HL-60 (cell line): ENCODE results near the gene ANKS6.

Experiments used
- DNase-seq, 2 experiments: peaks; one replicate each; pipeline ENCODE4 v3.0.0-alpha.2; 2010 to 2020; ENCODE audit warnings: low read depth in 1 of 2, low spot score in 1 of 2
- H3K27ac ChIP-seq: fragments of 250-450 bp; sonication (Bioruptor Pico); replicated peaks from 2 replicates; pipeline ENCODE4 v1.5.1; 2020; ENCODE audit warnings: mild to moderate bottlenecking, moderate library complexity
- H3K27me3 ChIP-seq: fragments of 250-450 bp; sonication (Bioruptor Pico); 2 replicates; pipeline ENCODE4 v1.5.1; 2021; ENCODE audit warnings: mild to moderate bottlenecking, moderate library complexity; ENCODE audit not compliant: insufficient read depth, poor library complexity, severe bottlenecking
- H3K4me3 ChIP-seq: replicated peaks from 2 replicates; pipeline ENCODE4 v1.5.1; 2011; ENCODE audit warnings: mild to moderate bottlenecking, control low read depth, low read length; ENCODE audit not compliant: insufficient read depth
- CTCF ChIP-seq: IDR thresholded peaks from one replicate; pipeline ENCODE4 v1.5.1; 2011; ENCODE audit warnings: low read length, control low read depth, inconsistent platforms; ENCODE audit not compliant: insufficient read depth
- GABPA ChIP-seq: IDR thresholded peaks from 2 replicates; pipeline ENCODE4 v1.6.1; 2012; ENCODE audit warnings: low read depth
- POLR2AphosphoS5 ChIP-seq: IDR thresholded peaks from 2 replicates; pipeline ENCODE4 v1.6.1; 2012; ENCODE audit warnings: low read depth
- REST ChIP-seq: IDR thresholded peaks from 2 replicates; pipeline ENCODE4 v1.6.1; 2012; ENCODE audit warnings: low read depth; ENCODE audit not compliant: insufficient replicate concordance
- SPI1 ChIP-seq: IDR thresholded peaks from 2 replicates; pipeline ENCODE4 v1.6.1; 2012; ENCODE audit warnings: low read depth, mild to moderate bottlenecking, borderline replicate concordance

ANKS6 gene

GRCh38 chr9:98810102-98810842 is 13.9 kb upstream of the ANKS6 start:
- Histone ChIP-seq H3K27me3 (peaks cover 27% of the 10 kb centered on the region), H3K4me3 (no peak overlapping the region), H3K27ac (no peak overlapping the region)
- DNase-seq = no peak
- TF ChIP-seq CTCF = no peak

- Histone ChIP-seq H3K27me3 (peaks cover 27% of the 10 kb centered on the region), H3K27ac (no peak overlapping the region), H3K4me3 (no peak overlapping the region)
- TF ChIP-seq SPI1 = no peak
- TF ChIP-seq POLR2AphosphoS5 = no peak
- no peak for TF ChIP-seq GABPA
- TF ChIP-seq REST = no peak
- TF ChIP-seq CTCF = no peak
- no peak for DNase-seq
These were observed 13.2 kb upstream of the ANKS6 start for GRCh38 chr9:98809311-98810101.

- Histone ChIP-seq H3K4me3 (no peak overlapping the region), H3K27ac (no peak overlapping the region), H3K27me3 (peaks cover 28% of the 10 kb centered on the region)
- DNase-seq = no peak
- TF ChIP-seq REST (no peak), GABPA (no peak), POLR2AphosphoS5 (no peak), CTCF (no peak), SPI1 (no peak)
These were observed 12.5 kb upstream of the ANKS6 start for GRCh38 chr9:98808875-98809274.
